GM06990 (cell line): Measurements from ENCODE around the gene BPIFB6.

Source experiments
- DNase-seq: peaks from one replicate; pipeline ENCODE4 v3.0.0-alpha.2; 2011; ENCODE audit not compliant: insufficient read length; ENCODE audit errors: extremely low read depth
- H3K27me3 ChIP-seq: replicated peaks from 2 replicates; pipeline ENCODE4 v1.6.0; 2011; ENCODE audit warnings: low read length; ENCODE audit not compliant: control insufficient read depth, insufficient read depth
- H3K36me3 ChIP-seq: 2 replicates; pipeline ENCODE4 v1.5.1; 2011; ENCODE audit warnings: low read length; ENCODE audit not compliant: control insufficient read depth, insufficient read depth
- H3K4me3 ChIP-seq: replicated peaks from 2 replicates; pipeline ENCODE4 v1.5.1; 2011; ENCODE audit warnings: low read depth, mild to moderate bottlenecking, control low read depth, low read length
- CTCF ChIP-seq: IDR thresholded peaks from 2 replicates; pipeline ENCODE4 v1.5.1; 2011; ENCODE audit warnings: low read length, control low read depth, mild to moderate bottlenecking, inconsistent platforms; ENCODE audit not compliant: insufficient read depth, poor library complexity, severe bottlenecking

Gene BPIFB6

GRCh38 chr20:33064572-33065287 is 33.3 kb downstream of the BPIFB6 start:
- no peak for TF ChIP-seq CTCF
- Histone ChIP-seq H3K4me3 (no peak overlapping the region), H3K27me3 (no peaks in the 10 kb centered on the region; the same call in 1 of the 2 replicates), H3K36me3 (no peaks in the 10 kb centered on the region)
- DNase-seq: no peak

GRCh38 chr20:33065785-33066184 is 34.3 kb downstream of the BPIFB6 start:
- no peak overlapping the region for H3K4me3 ChIP-seq
- no peaks in the 10 kb centered on the region; the same call in 1 of the 2 replicates for H3K27me3 ChIP-seq
- TF ChIP-seq CTCF: no peak
- no peak for DNase-seq
- no peaks in the 10 kb centered on the region for H3K36me3 ChIP-seq

- DNase-seq: no peak
- H3K36me3 ChIP-seq: no peaks in the 10 kb centered on the region
- no peaks in the 10 kb centered on the region for H3K27me3 ChIP-seq
- H3K4me3 ChIP-seq: no peak overlapping the region
- no peak for TF ChIP-seq CTCF
Measured at GRCh38 chr20:33067806-33068205, 36.4 kb downstream of the BPIFB6 start.

GRCh38 chr20:33068251-33068939 is 36.9 kb downstream of the BPIFB6 start:
- no peak for DNase-seq
- no peaks in the 10 kb centered on the region for H3K36me3 ChIP-seq
- no peak overlapping the region for H3K4me3 ChIP-seq
- no peak for TF ChIP-seq CTCF
- no peaks in the 10 kb centered on the region for H3K27me3 ChIP-seq

GRCh38 chr20:33069673-33070072 is 38.2 kb downstream of the BPIFB6 start:
- no peak for DNase-seq
- H3K4me3 ChIP-seq: no peak overlapping the region
- H3K27me3 ChIP-seq: no peaks in the 10 kb centered on the region
- no peak for TF ChIP-seq CTCF
- H3K36me3 ChIP-seq: no peaks in the 10 kb centered on the region
